Measurements from ENCODE around the gene ATG5. TPM values are rescaled to one million over a fixed set of nuclear protein-coding genes. Genes with fewer than 3 reads are reported as not detected.

Gene ATG5
- total RNA-seq: 10 to 100 TPM; 41.9 to 42.0 TPM

DNA sequence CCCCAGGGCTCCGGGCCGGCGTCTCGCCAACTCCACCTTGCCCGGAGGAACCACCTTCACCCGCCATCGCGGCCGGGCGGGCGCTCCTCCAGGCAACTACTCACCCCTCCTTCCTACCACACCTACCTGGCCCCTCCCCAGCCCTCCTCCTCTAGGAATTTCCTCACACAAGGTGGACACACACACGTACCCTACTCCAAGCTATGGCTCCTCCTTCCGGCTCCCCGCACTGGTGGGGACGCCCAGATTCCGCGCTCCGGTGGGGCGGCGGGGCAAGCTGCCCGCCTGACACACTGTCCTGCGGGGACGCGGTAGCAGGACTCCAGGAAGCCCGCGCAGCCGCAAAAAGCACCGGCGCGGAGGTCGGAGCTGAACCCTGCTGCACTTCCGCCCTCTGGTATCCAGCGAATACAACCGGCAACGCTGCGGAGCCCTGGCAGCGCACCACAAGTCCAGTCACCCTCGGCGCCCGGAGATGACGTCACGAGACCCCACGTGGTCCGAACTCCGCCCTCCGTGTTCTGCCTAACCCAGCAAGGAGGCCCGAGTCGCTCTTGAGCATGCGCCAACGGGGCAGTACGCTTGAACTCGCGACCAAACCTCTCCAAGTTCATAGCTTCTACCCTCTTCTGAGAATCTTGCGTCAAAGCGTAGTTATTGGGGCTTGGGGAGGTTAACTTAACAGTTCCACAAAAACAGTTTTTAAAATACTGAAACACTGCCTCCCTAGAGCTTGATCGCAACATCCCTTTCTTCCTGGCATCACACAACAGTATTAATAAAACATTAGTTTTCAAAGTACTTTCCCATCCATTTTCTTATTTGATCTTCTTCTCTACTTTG lies at the start of gene ATG5:
Gene ATG5, minus strand, starts transcription at position 425 of the 843 bp plus-strand sequence. CDS start 9,552 bp downstream, outside the sequence.
- POLR2A ChIA-PET: interaction anchor here (1.1 kb wide), 1 partner anchor 187 kb away, joined by 4 read pairs; no protein-coding TSS in a partner anchor
- CTCF ChIA-PET: interaction anchor here (1.2 to 1.3 kb wide), 2 partner anchors 9 to 11 kb away, joined by 3 read pairs; no protein-coding TSS in a partner anchor

DNA sequence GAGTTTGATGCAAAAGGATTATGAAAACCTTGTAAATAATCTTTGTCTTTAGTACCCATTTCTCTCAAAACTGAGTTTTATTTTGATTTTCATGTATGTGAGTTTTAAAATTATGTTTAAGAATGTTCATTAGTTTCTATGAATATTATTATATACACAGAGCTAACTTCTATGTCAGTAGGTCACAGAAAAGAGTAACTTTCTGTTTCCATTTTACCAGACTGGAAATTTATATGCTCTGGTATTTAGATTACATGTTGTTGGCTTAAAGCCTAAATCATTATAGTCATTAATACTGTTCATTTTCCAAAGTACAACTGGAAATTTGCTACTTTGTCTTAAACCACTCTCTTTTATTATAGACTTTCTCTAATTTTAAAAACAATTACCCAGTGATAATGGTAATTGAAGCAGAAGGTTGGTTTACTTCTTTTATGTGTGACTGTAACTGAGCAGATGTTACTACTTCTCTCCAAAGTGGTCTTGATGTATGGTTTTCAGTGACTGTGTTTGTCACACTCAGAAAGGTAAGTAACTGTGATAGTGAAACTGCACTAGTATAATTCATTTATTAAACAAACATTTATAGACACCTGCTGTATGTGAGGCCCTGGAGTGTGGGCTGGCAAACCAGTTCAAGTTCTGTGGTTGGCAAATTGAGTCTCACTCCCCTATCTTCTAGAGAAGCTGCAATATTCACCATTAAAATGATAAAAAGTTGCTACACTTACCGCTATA lies 48.1 kb upstream of the ATG5 start:
- POLR2A ChIA-PET: no interaction called here
- CTCF ChIA-PET: no interaction called here

- POLR2A ChIA-PET: no interaction called here
- CTCF ChIA-PET: interaction anchor here (1.0 kb wide), 1 partner anchor 12 kb away, joined by 4 read pairs; the partner anchor contains the start of gene CRYBG1
Measured at GRCh38 chr6:106372838-106373501, 47.4 kb upstream of the ATG5 start.

GRCh38 chr6:106370639-106371038 lies 45.1 kb upstream of the ATG5 start:
- CTCF ChIA-PET: interaction anchor here (1.0 to 1.1 kb wide), 2 partner anchors 10 to 36 kb away, joined by 3 read pairs; partner anchors contain the start of gene CRYBG1
- POLR2A ChIA-PET: no interaction called here

GRCh38 chr6:106369739-106370138 lies 44.2 kb upstream of the ATG5 start:
- ChIA-PET CTCF (interaction anchor here (1.4 kb wide), 1 partner anchor 9 kb away, joined by 3 read pairs; the partner anchor contains the start of gene CRYBG1), POLR2A (no interaction called here)

- CTCF ChIA-PET: interaction anchor here (1.1 kb wide), 1 partner anchor 24 kb away, joined by 5 read pairs; no protein-coding TSS in a partner anchor
Measured at GRCh38 chr6:106363401-106364138, 38.0 kb upstream of the ATG5 start.

GRCh38 chr6:106360989-106361430 lies 35.5 kb upstream of the ATG5 start:
- POLR2A ChIA-PET: no interaction called here

More at GRCh38 chr6:106363401-106364138, 38.0 kb upstream of the ATG5 start:
- POLR2A ChIA-PET: no interaction called here

GRCh38 chr6:106360410-106360988 lies 34.9 kb upstream of the ATG5 start, which contains the start of gene CRYBG1:
CRYBG1 (plus strand) TSS chr6:106360717; CDS start chr6:106360909, 192 bp downstream.
- CTCF ChIA-PET: interaction anchor here (0.6 to 2.3 kb wide), 15 partner anchors 9 to 193 kb away, joined by 3 to 15 read pairs (median 3); no protein-coding TSS in a partner anchor
- POLR2A ChIA-PET: no interaction called here

More at GRCh38 chr6:106360989-106361430, 35.5 kb upstream of the ATG5 start:
- CTCF ChIA-PET: interaction anchor here (0.6 to 2.3 kb wide), 15 partner anchors 8 to 192 kb away, joined by 3 to 15 read pairs (median 3); no protein-coding TSS in a partner anchor

DNA sequence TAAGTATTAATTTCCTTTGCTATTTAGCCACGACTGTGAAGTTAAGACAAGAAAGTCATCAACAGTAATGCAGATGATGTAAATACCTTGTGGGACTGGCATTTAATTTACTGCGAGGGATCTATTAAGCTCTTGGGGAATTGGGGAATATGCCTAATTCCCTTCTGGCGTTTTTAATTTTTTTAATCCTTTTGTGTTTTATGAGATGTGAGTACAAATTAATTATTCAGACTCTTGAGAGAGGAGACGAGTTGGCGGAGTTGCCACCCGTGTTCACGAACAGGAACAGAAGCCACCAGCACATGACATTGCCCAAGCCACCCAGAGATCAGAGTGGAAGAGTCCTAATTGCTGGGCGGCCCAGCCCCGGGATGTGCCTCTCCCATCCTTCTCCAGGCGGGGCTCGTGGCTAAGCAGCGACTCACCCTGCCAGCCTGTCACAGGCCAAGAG lies 34.4 kb upstream of the ATG5 start:
- ChIA-PET CTCF (interaction anchor here (0.5 to 2.3 kb wide), 8 partner anchors 13 to 220 kb away, joined by 3 to 15 read pairs (median 4); no protein-coding TSS in a partner anchor), POLR2A (no interaction called here)

DNA sequence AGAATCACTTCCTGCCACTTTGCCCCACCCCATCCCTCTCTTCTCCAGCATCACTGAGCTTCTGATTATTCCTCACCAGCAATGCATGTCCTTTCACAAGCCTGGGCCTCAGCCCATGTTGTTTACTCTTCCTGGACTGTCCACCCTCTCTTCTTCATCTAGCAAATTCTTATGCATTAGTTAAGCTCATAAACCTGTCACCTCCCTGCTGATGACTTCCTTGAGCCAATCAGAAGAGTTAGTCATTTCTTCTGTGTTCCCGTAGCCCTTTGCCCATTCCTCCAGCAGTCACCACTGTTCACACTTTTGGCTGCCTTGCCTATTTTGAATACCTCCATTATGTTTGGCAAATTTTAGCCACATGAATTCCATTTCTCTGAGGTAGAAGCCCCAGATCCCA lies 30.8 kb upstream of the ATG5 start:
- ChIA-PET POLR2A (no interaction called here), CTCF (no interaction called here)

GRCh38 chr6:106347219-106347618 lies 21.7 kb upstream of the ATG5 start:
- ChIA-PET POLR2A (no interaction called here), CTCF (interaction anchor here (1.6 kb wide), 1 partner anchor 13 kb away, joined by 4 read pairs; no protein-coding TSS in a partner anchor)

DNA sequence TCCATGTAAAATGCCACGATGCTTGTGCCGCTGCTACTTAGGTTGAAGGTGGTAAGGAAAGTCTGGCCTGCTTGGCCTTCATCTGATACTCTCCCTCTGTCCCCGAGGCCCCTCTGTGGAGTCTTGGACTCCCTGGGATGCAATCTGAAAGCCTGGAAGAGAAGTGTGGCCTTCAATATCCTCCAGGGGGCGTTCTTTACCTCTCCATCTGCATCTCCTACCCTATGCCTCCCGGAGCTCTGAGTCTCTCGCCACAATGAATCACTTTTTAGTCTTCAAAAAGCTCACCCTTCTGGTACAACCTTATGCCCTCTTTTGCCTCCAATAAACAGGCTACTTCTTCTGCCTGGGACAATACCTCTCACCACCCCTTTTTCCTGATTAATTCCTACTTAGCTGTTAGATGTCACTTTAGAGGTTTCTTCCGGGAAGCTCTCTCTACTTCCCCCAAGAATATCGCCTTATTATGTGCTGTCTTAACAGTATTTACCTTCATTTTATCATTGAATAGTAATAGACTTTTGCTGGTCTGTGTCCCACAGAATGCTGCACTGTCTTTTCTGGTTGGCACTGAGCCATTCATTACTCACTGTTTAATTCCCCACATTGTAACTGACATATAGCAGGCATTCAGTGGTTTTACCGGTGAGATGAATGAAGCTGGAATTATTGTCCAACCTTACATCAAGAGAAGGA lies 13.9 kb upstream of the ATG5 start:
- CTCF ChIA-PET: interaction anchor here (0.6 to 3.5 kb wide), 11 partner anchors 9 to 1252 kb away, joined by 3 to 15 read pairs (median 4); partner anchors contain the start of gene CRYBG1
- POLR2A ChIA-PET: no interaction called here

GRCh38 chr6:106334646-106335448 lies 9.3 kb upstream of the ATG5 start:
- ChIA-PET CTCF (interaction anchor here (0.6 to 1.8 kb wide), 16 partner anchors 9 to 663 kb away, joined by 3 to 8 read pairs (median 4); partner anchors contain the start of gene CRYBG1), POLR2A (interaction anchor here (0.6 to 0.7 kb wide), 2 partner anchors 107 to 232 kb away, joined by 4 to 5 read pairs; no protein-coding TSS in a partner anchor)

GRCh38 chr6:106324726-106325335 lies 729 bp downstream of the ATG5 start:
- CTCF ChIA-PET: interaction anchor here (0.6 to 1.3 kb wide), 3 partner anchors 9 to 779 kb away, joined by 3 read pairs; no protein-coding TSS in a partner anchor
- POLR2A ChIA-PET: interaction anchor here (1.1 kb wide), 1 partner anchor 188 kb away, joined by 4 read pairs; no protein-coding TSS in a partner anchor

DNA sequence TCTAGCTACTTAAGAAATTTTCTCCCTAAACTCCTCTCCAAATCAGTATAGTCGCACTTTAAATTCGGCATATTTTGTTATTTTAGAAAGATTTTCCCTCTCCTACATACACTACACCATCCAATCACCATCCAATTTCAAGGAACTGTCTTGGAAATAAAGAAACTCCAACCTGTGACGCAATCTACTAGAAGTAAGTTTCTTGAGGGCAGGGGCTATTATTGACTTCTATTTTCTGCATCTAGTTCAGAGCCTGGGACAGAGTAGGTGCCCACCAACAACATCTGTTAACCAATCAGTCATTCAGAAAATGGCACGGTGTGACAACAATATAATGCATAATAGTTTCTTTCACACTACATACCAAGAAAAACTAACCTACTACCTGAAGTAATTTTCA lies 3.6 kb downstream of the ATG5 start:
- POLR2A ChIA-PET: no interaction called here
- CTCF ChIA-PET: no interaction called here

GRCh38 chr6:106318851-106319250 lies 6.7 kb downstream of the ATG5 start:
- ChIA-PET CTCF (interaction anchor here (0.8 kb wide), 1 partner anchor 17 kb away, joined by 3 read pairs; no protein-coding TSS in a partner anchor), POLR2A (no interaction called here)
